GM12865 (cell line): ENCODE measurements around the gene NFKBIA.
"Not testable (repeated sequence)": the region's sequence is repeated elsewhere in the genome, so short reads cannot be mapped to it uniquely, and the experiment has no call there.

Experiments used
- DNase-seq: peaks from one replicate; pipeline ENCODE4 v3.0.0; 2010; ENCODE audit warnings: low read depth
- H3K4me3 ChIP-seq: 2 replicates; pipeline ENCODE4 v1.5.1; 2011; ENCODE audit warnings: mild to moderate bottlenecking, low read depth, low read length, control low read depth
- TF ChIP-seq, protein P1 (sequence below): IDR thresholded peaks from 2 replicates; pipeline ENCODE4 v1.5.1; 2011; ENCODE audit warnings: low read length, control low read depth, low read depth, inconsistent platforms; ENCODE audit not compliant: insufficient read depth; ENCODE audit errors: missing control alignments

Gene NFKBIA

GRCh38 chr14:35386673-35387125 lies 17.9 kb downstream of the NFKBIA start:
- TF ChIP-seq, protein P1, sequence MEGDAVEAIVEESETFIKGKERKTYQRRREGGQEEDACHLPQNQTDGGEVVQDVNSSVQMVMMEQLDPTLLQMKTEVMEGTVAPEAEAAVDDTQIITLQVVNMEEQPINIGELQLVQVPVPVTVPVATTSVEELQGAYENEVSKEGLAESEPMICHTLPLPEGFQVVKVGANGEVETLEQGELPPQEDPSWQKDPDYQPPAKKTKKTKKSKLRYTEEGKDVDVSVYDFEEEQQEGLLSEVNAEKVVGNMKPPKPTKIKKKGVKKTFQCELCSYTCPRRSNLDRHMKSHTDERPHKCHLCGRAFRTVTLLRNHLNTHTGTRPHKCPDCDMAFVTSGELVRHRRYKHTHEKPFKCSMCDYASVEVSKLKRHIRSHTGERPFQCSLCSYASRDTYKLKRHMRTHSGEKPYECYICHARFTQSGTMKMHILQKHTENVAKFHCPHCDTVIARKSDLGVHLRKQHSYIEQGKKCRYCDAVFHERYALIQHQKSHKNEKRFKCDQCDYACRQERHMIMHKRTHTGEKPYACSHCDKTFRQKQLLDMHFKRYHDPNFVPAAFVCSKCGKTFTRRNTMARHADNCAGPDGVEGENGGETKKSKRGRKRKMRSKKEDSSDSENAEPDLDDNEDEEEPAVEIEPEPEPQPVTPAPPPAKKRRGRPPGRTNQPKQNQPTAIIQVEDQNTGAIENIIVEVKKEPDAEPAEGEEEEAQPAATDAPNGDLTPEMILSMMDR: no peak
- H3K4me3 ChIP-seq: no peak overlapping the region
- DNase-seq: no peak

DNA sequence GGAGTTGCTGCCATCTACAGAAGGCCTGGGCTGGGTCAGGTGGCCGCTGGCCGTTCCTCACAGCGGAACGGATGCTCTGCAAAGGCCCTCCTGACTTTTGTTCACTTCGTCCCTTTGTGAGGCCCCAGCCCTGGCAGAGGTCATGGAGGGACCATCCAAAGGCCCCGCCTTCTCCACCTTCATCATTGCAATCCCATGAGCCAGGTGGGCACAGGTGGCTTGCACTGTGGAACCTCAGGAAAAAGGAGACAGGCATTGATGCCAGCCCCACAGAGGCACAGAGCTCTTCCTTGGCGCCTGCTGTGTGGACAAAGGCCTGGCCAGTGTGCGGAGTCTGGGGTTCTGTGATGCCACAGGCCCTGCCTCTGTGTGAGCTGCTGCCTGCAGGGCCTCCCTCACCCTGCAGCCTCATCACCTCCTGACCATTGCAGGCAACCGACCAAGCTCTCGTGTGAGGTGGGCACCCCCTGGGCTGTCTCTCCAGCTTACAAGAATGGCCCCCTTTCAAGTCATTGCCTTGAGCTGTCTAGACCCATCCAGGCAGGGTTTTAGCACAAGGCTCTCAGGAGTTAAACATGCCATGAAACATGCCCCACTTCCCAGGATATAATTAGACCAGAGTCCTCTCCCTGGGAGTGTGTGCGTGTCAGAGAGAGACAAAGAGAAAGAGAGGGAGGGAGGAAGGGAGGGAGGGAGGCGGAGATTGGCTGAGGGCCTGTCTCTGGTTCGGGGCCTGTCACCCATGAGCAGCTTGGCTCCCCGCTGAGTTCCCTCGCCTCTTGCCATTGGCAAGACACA lies 19.3 kb downstream of the NFKBIA start:
- H3K4me3 ChIP-seq: no peak overlapping the region
- DNase-seq: no peak
- TF ChIP-seq, protein P1: no peak

GRCh38 chr14:35384455-35385041 lies 20.0 kb downstream of the NFKBIA start:
- no peak for DNase-seq
- no peak overlapping the region for H3K4me3 ChIP-seq
- TF ChIP-seq, protein P1: no peak

GRCh38 chr14:35383569-35384454 lies 20.7 kb downstream of the NFKBIA start:
- TF ChIP-seq, protein P1: no peak
- no peak overlapping the region for H3K4me3 ChIP-seq
- DNase-seq: no peak

DNA sequence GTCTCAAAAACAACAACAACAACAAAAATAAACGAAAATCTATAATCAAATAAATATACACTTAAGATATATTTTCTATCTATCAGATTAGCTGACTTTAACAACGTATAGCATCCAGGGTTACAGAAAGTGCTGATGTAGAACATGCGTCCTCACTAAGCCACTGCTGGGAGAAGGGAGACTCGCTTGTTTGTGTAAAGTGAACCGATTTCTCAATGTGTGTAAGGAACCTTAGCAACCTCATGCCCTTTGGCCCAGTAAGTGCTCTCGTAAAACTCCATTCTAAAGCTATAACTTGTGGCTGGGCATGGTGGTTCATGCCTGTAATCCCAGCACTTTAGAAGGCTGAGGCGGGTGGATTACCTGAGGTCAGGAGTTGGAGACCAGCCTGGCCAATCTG lies 23.8 kb downstream of the NFKBIA start:
- no peak overlapping the region for H3K4me3 ChIP-seq
- no peak for DNase-seq
- TF ChIP-seq, protein P1: no peak

DNA sequence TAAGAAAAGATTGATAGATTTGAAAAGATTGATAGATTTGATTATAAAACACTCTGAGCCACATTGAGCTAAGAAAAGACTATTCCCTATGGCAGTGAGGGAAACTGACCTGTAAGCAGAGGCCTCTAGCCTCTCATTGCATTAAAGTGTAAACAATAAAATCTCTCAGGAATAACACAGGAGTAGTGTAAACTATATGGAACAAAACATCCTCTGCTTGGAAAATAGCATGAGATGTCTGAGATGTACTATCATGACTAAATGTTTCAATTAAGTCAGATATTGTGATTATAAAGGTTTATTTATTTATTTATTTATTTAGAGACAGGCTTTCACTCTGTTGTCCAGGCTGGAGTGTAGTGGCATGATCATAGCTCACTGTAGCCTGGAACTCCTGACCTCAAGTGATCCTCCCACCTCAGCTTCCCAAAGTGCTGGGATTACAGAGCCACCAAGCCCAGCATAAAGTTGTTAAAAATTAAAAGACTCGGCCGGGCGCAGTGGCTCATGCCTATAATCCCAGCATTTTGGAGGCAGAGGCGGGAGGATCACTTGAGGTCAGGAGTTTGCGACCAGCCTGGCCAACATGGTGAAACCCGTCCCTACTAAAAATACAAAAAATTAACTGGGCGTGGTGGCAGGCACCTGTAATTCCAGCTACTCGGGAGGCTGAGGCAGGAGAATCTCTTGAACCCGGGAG lies 25.2 kb downstream of the NFKBIA start:
- not testable (repeated sequence) for H3K4me3 ChIP-seq, DNase-seq
